Endothelial cell of umbilical vein (primary cell): ENCODE measurements around the gene DCTN4. TPM values are rescaled to one million over a fixed set of nuclear protein-coding genes. Genes with fewer than 3 reads are reported as not detected.
A peak's percentile ranks its signal among the peaks of the same experiment; 100 is the strongest.

Experiments
- BruUV-seq: library from RNA; stranded (reverse); fragments of 400-500 nt; replicated peaks from 2 replicates; lab custom pipeline; 2021; lab: Mats Ljungman, UMichigan
- CTCF ChIA-PET: fragments of 300-600, 350-600 bp; sonication (Branson Sonifier 250); formaldehyde crosslinking; loops from one replicate; lab custom pipeline; 2021; ENCODE audit warnings: antibody characterized with exemption, inconsistent platforms; lab: Charles Lee
- POLR2A ChIA-PET: fragments of 300-600, 350-600 bp; sonication (Branson Sonifier 250); formaldehyde crosslinking; loops from one replicate; lab custom pipeline; 2021; ENCODE audit warnings: antibody characterized with exemption, inconsistent platforms; lab: Charles Lee
- DNase-seq: peaks from one replicate; pipeline ENCODE4 v3.0.0-alpha.2; 2011; ENCODE audit warnings: low read depth, low spot score
- FAIRE-seq: peaks from 2 replicates; lab custom pipeline; 2011; peaks lifted over from hg19 to GRCh38; lab: Jason Lieb, UNC
- H2AFZ ChIP-seq: 2 replicates; pipeline ENCODE4 v1.6.0; 2012; ENCODE audit warnings: low read depth, low read length, control low read depth, inconsistent platforms
- H3K27ac ChIP-seq: 2 replicates; pipeline ENCODE4 v1.5.1; 2011; ENCODE audit warnings: low read depth, mild to moderate bottlenecking, control low read depth, low read length, moderate library complexity; ENCODE audit not compliant: insufficient read depth
- H3K27me3 ChIP-seq, 2 experiments: 2 replicates each; pipeline versions ENCODE4 v1.6.0 to v1.6.1; 2011; ENCODE audit warnings: low read length in 2 of 2, mixed read lengths in 1 of 2; ENCODE audit not compliant: control insufficient read depth in 2 of 2, insufficient read depth in 2 of 2
- H3K36me3 ChIP-seq, 2 experiments: 2 replicates in 1 of 2; 3 replicates in 1 of 2; pipeline ENCODE4 v1.5.1; 2011; ENCODE audit warnings: low read length in 2 of 2, mild to moderate bottlenecking in 1 of 2, moderate library complexity in 1 of 2; ENCODE audit not compliant: control insufficient read depth in 2 of 2, insufficient read depth in 2 of 2; ENCODE audit errors: extremely low read depth in 1 of 2
- H3K4me1 ChIP-seq: 3 replicates; pipeline ENCODE4 v1.5.1; 2011; ENCODE audit warnings: mild to moderate bottlenecking, low read length; ENCODE audit not compliant: control insufficient read depth, insufficient read depth; ENCODE audit errors: extremely low read depth
- H3K4me2 ChIP-seq: 2 replicates; pipeline ENCODE4 v1.6.1; 2011; ENCODE audit warnings: low read length, control low read depth, mixed read lengths; ENCODE audit not compliant: insufficient read depth
- H3K4me3 ChIP-seq, 3 experiments: fragments of 200-600 bp in 1 of 3; sonication (generic), shearing (Covaris generic) in 1 of 3; replicated peaks in 1 of 3; 2 replicates each; pipeline ENCODE4 v1.5.1; 2011 to 2016; ENCODE audit warnings: control low read depth in 3 of 3, low read length in 3 of 3, mild to moderate bottlenecking in 2 of 3, inconsistent platforms in 1 of 3, low read depth in 1 of 3, moderate library complexity in 1 of 3; ENCODE audit not compliant: insufficient read depth in 1 of 3
- H3K79me2 ChIP-seq: 2 replicates; pipeline ENCODE4 v1.6.0; 2012; ENCODE audit warnings: low read length, inconsistent platforms; ENCODE audit not compliant: control insufficient read depth, insufficient read depth
- H3K9ac ChIP-seq: replicated peaks from 2 replicates; pipeline ENCODE3; 2011; ENCODE audit warnings: low read length, control low read depth; ENCODE audit not compliant: insufficient read depth; ENCODE audit errors: extremely low read depth
- H3K9me1 ChIP-seq: replicated peaks from 3 replicates; pipeline ENCODE4 v1.6.0; 2011; ENCODE audit warnings: mild to moderate bottlenecking, low read length; ENCODE audit not compliant: control insufficient read depth, insufficient read depth; ENCODE audit errors: extremely low read depth
- H3K9me3 ChIP-seq: replicated peaks from 2 replicates; pipeline ENCODE4 v1.5.1; 2012; ENCODE audit warnings: low read length, inconsistent platforms; ENCODE audit not compliant: control insufficient read depth, insufficient read depth
- H4K20me1 ChIP-seq: replicated peaks from 2 replicates; pipeline ENCODE3; 2011; ENCODE audit warnings: mild to moderate bottlenecking, low read length; ENCODE audit not compliant: control insufficient read depth, insufficient read depth; ENCODE audit errors: extremely low read depth
- EZH2 ChIP-seq: IDR thresholded peaks from 2 replicates; pipeline ENCODE4 v1.6.1; 2012; ENCODE audit warnings: borderline replicate concordance, low read depth, mild to moderate bottlenecking, moderate library complexity, low read length, inconsistent platforms; ENCODE audit not compliant: severe bottlenecking
- FOS ChIP-seq: IDR thresholded peaks from 2 replicates; pipeline ENCODE4 v1.6.1; 2011; ENCODE audit warnings: mild to moderate bottlenecking, low read length, moderate library complexity, borderline replicate concordance; ENCODE audit not compliant: insufficient read depth
- GATA2 ChIP-seq: IDR thresholded peaks from 2 replicates; pipeline ENCODE4 v1.7.0; 2011; ENCODE audit warnings: low read depth, mild to moderate bottlenecking, moderate library complexity, mixed read lengths, low read length; ENCODE audit not compliant: insufficient read length, insufficient read depth
- JUN ChIP-seq: IDR thresholded peaks from 2 replicates; pipeline ENCODE4 v1.6.1; 2011; ENCODE audit warnings: borderline replicate concordance, low read depth; ENCODE audit not compliant: insufficient read length, insufficient read depth
- MYC ChIP-seq: IDR thresholded peaks from one replicate; pipeline ENCODE4 v1.6.1; 2011; ENCODE audit warnings: mild to moderate bottlenecking, low read depth, low read length
- POLR2A ChIP-seq: IDR thresholded peaks from 2 replicates; pipeline ENCODE4 v1.6.1; 2012; ENCODE audit warnings: low read depth, mild to moderate bottlenecking, control low read depth, low read length
- POLR2AphosphoS5 ChIP-seq: IDR thresholded peaks from 2 replicates; pipeline ENCODE4 v1.6.1; 2012; ENCODE audit warnings: low read depth, mild to moderate bottlenecking, control low read depth, low read length, moderate library complexity; ENCODE audit not compliant: insufficient read depth
- dilution Hi-C: fragments of 300-500 bp; cut with MboI; formaldehyde crosslinking; loops from one replicate; pipeline ENCODE4 v1.15.0; 2019; ENCODE audit warnings: low sequenced_read_pairs; ENCODE audit not compliant: extremely low pct_ligation_motif_present
- intact Hi-C: fragments of 100-400 bp; cut with micrococcal nuclease; formaldehyde crosslinking; loops from one replicate; pipeline ENCODE4 v1.10.0; 2022
- polyA plus RNA-seq, 4 experiments: library from polyadenylated mRNA; depleted of rRNA in 3 of 4; stranded (reverse) in 3 of 4; unstranded in 1 of 4; fragments of >200 nt; gene quantifications; 2 replicates each; pipeline versions ENCODE4 v1.2.1 to v1.2.3, GENCODE V29; 2011 to 2012; ENCODE audit warnings: missing spikeins in 1 of 4
- total RNA-seq: library from RNA; stranded (reverse); gene quantifications from 2 replicates; pipeline ENCODE4 v1.2.3, GENCODE V29; 2021
- TF ChIP-seq, protein P1 (sequence below): IDR thresholded peaks from 2 replicates; pipeline ENCODE4 v1.6.1; 2011; ENCODE audit not compliant: insufficient read depth, insufficient read length
- TF ChIP-seq, protein P2 (sequence below), 2 donors: IDR thresholded peaks; 1 replicate in 1 of 2; 2 replicates in 1 of 2; pipeline ENCODE4 v1.5.1; 2011; ENCODE audit warnings: low read length in 2 of 2, mild to moderate bottlenecking in 2 of 2, moderate library complexity in 2 of 2, control low read depth in 1 of 2, inconsistent platforms in 1 of 2, low read depth in 1 of 2; ENCODE audit not compliant: insufficient read depth in 1 of 2; ENCODE audit errors: extremely low read depth in 1 of 2

Gene DCTN4
- total and polyA plus RNA-seq, 2 donors (not counting 3 experiments of a cell fraction or from before 2014, with no cell fraction given) = 22.4 to 47.3 TPM

DNA sequence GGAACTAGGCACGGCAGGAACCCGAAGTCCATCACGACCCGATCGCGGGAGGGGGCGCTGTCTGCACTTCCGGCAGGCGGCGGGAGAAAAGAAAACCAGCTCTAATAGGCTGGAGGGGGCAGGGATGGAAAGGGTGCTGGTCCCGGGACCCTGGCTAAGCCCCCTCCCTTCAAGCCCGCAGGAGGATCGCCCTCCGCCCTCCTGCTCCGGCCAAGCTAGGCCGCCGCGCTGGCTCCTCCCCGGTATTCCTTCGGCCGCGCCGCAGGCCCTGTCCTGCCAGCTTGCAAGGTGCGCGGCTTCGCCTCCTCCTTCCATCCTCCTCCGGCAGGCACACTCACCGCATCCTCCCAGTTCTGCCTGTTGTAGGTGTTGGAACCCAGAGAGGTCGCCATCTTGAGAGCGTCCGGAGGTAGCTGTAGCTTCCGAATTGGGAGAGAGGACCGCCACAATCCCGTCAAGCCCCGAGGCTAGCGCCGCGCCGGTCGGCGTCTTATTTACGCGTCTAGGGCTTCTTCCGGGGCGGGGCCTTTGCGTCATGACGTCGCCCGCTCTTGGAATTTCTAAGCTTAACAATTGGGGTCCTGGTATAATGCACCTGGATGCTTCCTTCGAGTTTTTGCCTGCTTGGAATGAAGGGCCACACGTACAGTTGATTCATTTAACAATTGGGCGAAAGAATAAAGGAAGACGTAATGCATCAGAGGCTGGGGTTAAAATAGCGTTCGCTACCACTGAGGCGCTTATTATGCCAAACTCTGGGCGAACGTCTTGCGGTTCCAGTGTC, 58.0 kb downstream of the DCTN4 start, which contains the start of gene RBM22:
TSS of gene RBM22 (minus strand) at position 469 of the 784 bp plus-strand sequence. CDS start at position 392, 77 bp downstream.
- DNase-seq (peak; percentile 92), FAIRE-seq (peak; percentile 98)
- Histone ChIP-seq H3K79me2 (peaks cover 24% of the 10 kb centered on the region), H3K4me3 (peak within 1 kb of the TSS; percentile 45 to 98 (median 69)), H2AFZ (peak within 1 kb of the TSS; percentile 86), H3K9me1 (no peaks in the 10 kb centered on the region), H3K4me1 (peaks cover 13% of the 10 kb centered on the region), H3K4me2 (peak within 1 kb of the TSS; percentile 95), H3K36me3 (peaks cover 16 to 22% of the 10 kb centered on the region in 2 experiments), H3K9me3 (no peaks in the 10 kb centered on the region), H4K20me1 (no peaks in the 10 kb centered on the region), H3K27ac (peak within 1 kb of the TSS; percentile 73), H3K27me3 (peaks cover 3 to 6% of the 10 kb centered on the region in 2 experiments), H3K9ac (peak within 1 kb of the TSS; percentile 85)
- TF ChIP-seq MYC (no peak), POLR2AphosphoS5 (peak; percentile 90), FOS (no peak), EZH2 (no peak), JUN (no peak), GATA2 (no peak), POLR2A (peak; percentile 93)
- TF ChIP-seq, protein P1, sequence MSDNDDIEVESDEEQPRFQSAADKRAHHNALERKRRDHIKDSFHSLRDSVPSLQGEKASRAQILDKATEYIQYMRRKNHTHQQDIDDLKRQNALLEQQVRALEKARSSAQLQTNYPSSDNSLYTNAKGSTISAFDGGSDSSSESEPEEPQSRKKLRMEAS = no peak
- TF ChIP-seq, protein P2, sequence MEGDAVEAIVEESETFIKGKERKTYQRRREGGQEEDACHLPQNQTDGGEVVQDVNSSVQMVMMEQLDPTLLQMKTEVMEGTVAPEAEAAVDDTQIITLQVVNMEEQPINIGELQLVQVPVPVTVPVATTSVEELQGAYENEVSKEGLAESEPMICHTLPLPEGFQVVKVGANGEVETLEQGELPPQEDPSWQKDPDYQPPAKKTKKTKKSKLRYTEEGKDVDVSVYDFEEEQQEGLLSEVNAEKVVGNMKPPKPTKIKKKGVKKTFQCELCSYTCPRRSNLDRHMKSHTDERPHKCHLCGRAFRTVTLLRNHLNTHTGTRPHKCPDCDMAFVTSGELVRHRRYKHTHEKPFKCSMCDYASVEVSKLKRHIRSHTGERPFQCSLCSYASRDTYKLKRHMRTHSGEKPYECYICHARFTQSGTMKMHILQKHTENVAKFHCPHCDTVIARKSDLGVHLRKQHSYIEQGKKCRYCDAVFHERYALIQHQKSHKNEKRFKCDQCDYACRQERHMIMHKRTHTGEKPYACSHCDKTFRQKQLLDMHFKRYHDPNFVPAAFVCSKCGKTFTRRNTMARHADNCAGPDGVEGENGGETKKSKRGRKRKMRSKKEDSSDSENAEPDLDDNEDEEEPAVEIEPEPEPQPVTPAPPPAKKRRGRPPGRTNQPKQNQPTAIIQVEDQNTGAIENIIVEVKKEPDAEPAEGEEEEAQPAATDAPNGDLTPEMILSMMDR (IDR thresholded peaks at IDR 0.05; ENCODE audit: extremely low read depth in 1 of 2, insufficient read depth in 1 of 2, low read depth in 1 of 2, low read length in 2 of 2) = peak; percentile 40 to 78
- dilution Hi-C loops = no loop called here
- no TSS peak for BruUV-seq
- ChIA-PET CTCF (interaction anchor here (0.7 to 2.6 kb wide), 36 partner anchors 8 to 464 kb away, joined by 3 to 33 read pairs (median 4); partner anchors contain the start of genes DCTN4, IRGM and SMIM3), POLR2A (interaction anchor here (1.0 to 1.1 kb wide), 3 partner anchors 11 to 58 kb away, joined by 3 to 5 read pairs (median 5); partner anchors contain the start of gene DCTN4)
- intact Hi-C loops = loop anchor here (1.0 to 5.0 kb wide), 6 partner anchors 58 to 464 kb away; partner anchors contain the start of gene DCTN4
